WI38 (cell line): ENCODE data around the gene TBL3.
"Not testable (repeated sequence)": the region's sequence is repeated elsewhere in the genome, so short reads cannot be mapped to it uniquely, and the experiment has no call there.

ENCODE experiments used
- H3K4me3 ChIP-seq: 2 replicates; pipeline ENCODE4 v1.5.1; 2011; ENCODE audit warnings: low read depth, mild to moderate bottlenecking, control low read depth, low read length
- TF ChIP-seq, protein P1 (sequence below): IDR thresholded peaks from 2 replicates; pipeline ENCODE4 v1.5.1; 2012; ENCODE audit warnings: low read depth, mild to moderate bottlenecking, control low read depth, low read length

The TBL3 gene

DNA sequence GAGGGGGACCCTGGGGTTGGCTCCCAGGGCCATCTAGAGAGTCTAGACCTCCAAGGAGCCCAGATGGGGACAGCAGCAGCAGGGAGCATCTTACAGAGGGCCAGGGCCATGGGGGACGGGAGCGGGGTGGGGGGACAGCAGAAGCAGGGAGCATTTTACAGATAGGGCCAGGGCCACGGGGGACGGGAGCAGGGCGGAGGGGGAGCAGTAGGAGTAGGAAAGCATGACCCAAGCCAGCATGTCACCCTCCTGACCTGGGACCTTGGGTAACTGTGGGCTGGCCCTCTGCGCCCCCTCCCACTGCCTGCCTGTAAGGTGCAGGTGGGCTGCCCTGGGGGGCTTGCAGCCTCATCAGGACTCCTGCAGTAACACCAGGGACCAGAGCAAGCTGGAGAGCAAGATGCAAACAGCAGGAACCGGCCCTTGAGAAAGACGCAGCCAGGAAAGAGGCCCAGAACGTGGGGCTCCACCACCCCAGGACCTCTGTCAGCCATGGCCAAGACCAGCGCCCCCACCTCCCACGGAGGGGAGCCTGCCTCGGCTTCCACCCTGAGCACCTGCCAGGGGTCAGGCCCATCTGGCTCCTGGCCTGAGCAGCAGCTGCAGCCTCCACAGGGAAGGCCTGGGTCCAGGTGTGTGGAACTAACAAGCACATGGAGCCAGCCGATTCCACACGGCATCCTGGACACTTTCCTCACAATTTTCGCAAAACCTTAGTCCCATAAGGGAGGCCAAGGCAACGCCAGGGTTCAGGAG is 35.4 kb downstream of the TBL3 start:
- H3K4me3 ChIP-seq = peak overlapping the region; percentile 84
- TF ChIP-seq, protein P1, sequence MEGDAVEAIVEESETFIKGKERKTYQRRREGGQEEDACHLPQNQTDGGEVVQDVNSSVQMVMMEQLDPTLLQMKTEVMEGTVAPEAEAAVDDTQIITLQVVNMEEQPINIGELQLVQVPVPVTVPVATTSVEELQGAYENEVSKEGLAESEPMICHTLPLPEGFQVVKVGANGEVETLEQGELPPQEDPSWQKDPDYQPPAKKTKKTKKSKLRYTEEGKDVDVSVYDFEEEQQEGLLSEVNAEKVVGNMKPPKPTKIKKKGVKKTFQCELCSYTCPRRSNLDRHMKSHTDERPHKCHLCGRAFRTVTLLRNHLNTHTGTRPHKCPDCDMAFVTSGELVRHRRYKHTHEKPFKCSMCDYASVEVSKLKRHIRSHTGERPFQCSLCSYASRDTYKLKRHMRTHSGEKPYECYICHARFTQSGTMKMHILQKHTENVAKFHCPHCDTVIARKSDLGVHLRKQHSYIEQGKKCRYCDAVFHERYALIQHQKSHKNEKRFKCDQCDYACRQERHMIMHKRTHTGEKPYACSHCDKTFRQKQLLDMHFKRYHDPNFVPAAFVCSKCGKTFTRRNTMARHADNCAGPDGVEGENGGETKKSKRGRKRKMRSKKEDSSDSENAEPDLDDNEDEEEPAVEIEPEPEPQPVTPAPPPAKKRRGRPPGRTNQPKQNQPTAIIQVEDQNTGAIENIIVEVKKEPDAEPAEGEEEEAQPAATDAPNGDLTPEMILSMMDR = no peak

DNA sequence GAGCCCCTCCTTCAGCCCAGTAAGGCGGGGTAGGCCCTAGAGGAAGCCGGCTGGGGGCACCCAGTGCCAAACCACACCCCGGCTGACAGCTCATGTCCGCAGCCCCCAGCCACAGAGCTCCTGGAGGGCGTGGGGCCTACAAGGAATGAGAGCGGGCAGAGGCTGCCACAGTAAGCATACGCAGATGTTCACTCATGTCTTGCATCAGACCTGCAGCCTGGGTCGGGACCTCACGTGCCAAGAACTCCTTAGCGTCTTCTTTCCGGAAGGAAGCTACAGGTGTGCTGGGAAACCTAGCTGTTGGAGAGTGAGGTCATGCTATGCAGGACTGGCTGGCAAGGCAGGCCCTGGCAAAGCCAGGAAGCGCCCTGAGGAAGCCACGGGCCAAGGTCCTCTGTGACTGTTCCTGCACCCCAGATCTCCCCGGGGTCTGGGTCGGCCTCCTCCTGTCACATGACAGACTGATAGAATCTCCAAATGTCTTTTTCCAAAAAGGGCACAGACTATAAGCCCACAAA is 36.2 kb downstream of the TBL3 start:
- TF ChIP-seq, protein P1 = no peak
- peak overlapping the region; percentile 84 for H3K4me3 ChIP-seq

DNA sequence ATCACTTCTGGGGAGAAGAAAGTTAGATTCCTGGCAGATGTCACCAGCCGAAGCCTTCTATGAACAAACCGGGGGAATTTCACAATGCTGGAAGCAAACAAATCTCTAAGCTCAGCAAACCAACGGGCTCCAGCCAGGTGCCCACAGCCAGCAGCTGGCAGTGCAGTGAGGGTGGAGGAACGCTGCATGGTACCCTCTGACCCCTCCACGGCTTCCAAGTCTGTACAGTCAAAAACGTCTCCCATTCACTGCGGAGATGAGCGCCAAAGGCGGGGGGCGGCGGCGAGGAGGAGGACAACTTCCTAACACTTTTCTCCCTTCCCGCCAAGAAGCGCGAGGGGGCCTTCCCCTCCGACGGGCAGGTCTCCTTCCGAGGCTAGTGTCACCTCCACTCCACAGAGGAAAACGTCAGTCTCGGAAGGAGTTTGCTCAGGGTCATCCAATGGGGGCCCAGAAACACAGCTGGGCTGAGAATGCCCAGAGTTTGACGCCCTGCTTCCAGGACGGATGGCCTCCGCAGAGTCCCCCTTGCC is 36.8 kb downstream of the TBL3 start:
- peak overlapping the region; percentile 84 for H3K4me3 ChIP-seq
- TF ChIP-seq, protein P1 = no peak

DNA sequence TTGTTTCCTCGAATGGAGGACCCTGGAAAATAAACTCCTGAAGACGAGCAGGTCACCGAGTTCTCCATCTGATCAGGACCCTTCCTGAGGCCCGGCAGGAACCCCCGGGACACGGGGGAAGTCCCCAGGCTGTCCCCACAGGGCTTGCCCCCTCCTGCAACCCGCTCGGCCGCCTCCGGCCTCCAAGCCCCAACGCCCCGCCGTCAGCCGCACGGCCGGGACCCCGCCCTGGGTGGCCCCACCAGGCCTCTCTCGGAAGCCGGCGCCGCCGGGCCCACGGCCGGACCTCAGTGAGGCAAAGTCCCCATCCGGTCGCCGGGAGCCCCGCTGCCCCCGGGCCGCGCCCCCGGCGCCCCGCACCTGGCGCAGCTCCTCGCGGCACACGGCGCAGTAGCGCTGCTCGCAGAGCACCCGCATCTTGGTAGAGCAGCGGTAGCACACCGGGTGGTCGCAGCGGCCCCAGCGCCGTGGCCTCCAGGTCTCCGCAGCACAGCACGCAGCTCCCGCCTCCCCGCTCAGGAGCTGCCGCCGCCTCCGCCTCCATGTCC is 37.4 kb downstream of the TBL3 start:
- TF ChIP-seq, protein P1 = no peak
- peak overlapping the region; percentile 84 for H3K4me3 ChIP-seq

DNA sequence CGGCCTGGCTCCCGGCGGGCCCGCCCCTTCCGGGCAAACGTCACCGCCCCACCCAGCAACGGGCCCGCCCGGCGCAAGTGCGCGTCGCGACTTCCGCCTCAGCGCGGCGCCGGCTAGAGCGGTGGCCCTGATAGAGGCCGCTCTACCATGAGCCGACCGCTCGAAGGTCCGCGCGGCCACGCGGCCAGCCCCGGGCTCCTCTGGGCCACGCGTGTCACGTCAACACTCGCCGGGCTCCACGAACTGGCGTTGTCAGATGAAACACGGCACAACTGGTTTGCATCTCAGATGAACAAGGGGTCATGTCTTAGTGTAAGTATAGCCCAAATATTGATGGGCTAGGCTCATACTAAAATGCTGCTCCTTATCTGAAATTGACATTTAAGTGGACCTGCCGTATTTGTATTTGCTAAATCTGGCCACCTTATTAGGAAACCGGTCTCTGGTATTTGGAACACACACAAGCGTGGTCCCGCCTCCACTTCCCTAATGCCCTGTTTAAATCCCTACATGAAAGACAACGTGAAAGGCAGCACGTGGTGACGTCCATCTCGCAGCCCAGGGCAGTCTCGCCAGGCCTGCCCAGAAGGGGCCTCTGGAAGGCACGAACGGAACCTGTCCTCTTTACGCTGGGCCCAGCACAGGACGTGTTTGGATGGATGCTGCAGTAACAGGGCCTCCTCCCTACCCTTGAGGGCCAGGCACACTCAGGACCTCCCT is 38.1 kb downstream of the TBL3 start, which contains the start of gene ZNF598:
Gene ZNF598, minus strand, starts transcription at position 31 of the 720 bp plus-strand sequence.
- H3K4me3 ChIP-seq = peak within 1 kb of the TSS; percentile 84
- TF ChIP-seq, protein P1 = no peak

DNA sequence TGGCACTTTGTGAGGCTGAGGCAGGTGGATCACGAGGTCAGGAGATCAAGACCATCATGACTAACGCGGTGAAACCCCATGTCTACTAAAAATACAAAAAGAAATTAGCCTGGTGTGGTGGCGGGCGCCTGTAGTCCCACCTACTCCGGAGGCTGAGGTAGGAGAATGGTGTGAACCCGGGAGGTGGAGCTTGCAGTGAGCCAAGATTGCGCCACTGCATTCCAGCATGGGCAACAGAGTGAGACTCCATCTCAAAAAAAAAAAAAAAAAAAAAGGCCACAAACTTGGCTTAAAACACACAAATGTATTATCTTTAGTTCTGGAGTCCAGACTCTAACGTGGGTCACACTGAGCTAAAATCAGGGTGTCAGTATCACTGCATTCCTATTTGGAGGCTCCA is 39.9 kb downstream of the TBL3 start:
- H3K4me3 ChIP-seq = not testable (repeated sequence)

DNA sequence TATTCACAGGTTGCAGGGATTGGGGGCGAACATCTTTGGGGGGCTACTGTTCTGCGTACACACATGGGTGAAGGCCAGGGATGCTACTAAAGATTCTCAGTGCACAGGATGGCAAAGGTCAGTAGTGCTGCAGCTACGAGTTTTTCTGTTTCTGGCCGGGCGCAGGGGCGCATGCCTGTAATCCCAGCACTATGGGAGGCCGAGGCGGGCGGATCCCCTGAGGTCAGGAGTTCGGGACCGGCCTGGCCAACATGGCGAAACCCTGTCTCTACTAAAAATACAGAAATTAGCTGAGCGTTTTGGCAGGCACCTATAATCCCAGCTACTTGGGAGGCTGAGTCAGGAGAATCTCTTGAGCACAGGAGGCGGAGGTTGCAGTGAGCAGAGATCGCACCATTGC is 41.7 kb downstream of the TBL3 start:
- TF ChIP-seq, protein P1 = no peak

More for the DNA sequence above, 41.7 kb downstream of the TBL3 start:
- no peak overlapping the region for H3K4me3 ChIP-seq
